Heart right ventricle (tissue), 16 donors: ENCODE data around the gene SNAPC1. TPM values are rescaled to one million over a fixed set of nuclear protein-coding genes. Genes with fewer than 3 reads are reported as not detected.

Experiments
- ATAC-seq, 8 donors: fragments of 200-7000 bp; cut with Tn5 transposase; one replicate each; pipeline ENCODE4 v1.9.1; 2020; ENCODE audit warnings: mild to moderate bottlenecking in 8 of 8, moderate library complexity in 8 of 8, moderate number of reproducible peaks in 1 of 8
- DNase-seq, 2 donors: peaks; one replicate each; pipeline ENCODE4 v3.0.0-alpha.2; 2020
- H3K27ac ChIP-seq, 10 donors: fragments of 200-600 bp; sonication (generic) in 2 of 10; one replicate each; pipeline versions ENCODE4 v1.5.0 to v1.8.0; 2020 to 2022; ENCODE audit warnings: mild to moderate bottlenecking in 3 of 10
- H3K27me3 ChIP-seq, 7 donors: fragments of 200-600 bp; one replicate each; pipeline ENCODE4 v1.8.0; 2021 to 2022; ENCODE audit warnings: mild to moderate bottlenecking in 2 of 7
- H3K36me3 ChIP-seq, 9 donors: fragments of 200-600 bp; sonication (generic) in 1 of 9; one replicate each; pipeline versions ENCODE4 v1.5.0 to v1.8.0; 2020 to 2022; ENCODE audit warnings: mild to moderate bottlenecking in 2 of 9
- H3K4me1 ChIP-seq, 9 donors: fragments of 200-600 bp; sonication (generic) in 1 of 9; one replicate each; pipeline versions ENCODE4 v1.5.0 to v1.8.0; 2020 to 2022; ENCODE audit warnings: mild to moderate bottlenecking in 4 of 9
- H3K4me3 ChIP-seq, 10 donors: fragments of 200-600 bp; sonication (generic) in 2 of 10; one replicate each; pipeline versions ENCODE4 v1.5.0 to v1.8.0; 2020 to 2022; ENCODE audit warnings: mild to moderate bottlenecking in 7 of 10, moderate library complexity in 2 of 10
- H3K9me3 ChIP-seq, 11 donors: fragments of 200-600 bp in 10 of 11; sonication (generic) in 2 of 11; one replicate each; pipeline versions ENCODE4 v1.5.0 to v1.8.0; 2013 to 2022; ENCODE audit warnings: mild to moderate bottlenecking in 2 of 11, control low read depth in 1 of 11, moderate library complexity in 1 of 11
- CTCF ChIP-seq, 9 donors: fragments of 200-600 bp; sonication (generic) in 2 of 9; IDR thresholded peaks; one replicate each; pipeline versions ENCODE4 v1.5.0 to v1.8.0; 2021 to 2022; ENCODE audit warnings: antibody characterized with exemption in 9 of 9, mild to moderate bottlenecking in 5 of 9, moderate library complexity in 1 of 9
- WGBS, 2 donors: extraction: QIAGEN DNeasy Blood & Tissue Kit; methylation state at CpG; one replicate each; pipeline ENCODE4 v1.1.7; 2013; ENCODE audit warnings: inconsistent platforms in 1 of 2; 5-methylcytosine and 5-hydroxymethylcytosine counted together
- intact Hi-C, 10 donors: fragments of 100-400 bp; cut with DNase I; formaldehyde crosslinking; loops; one replicate each; pipeline versions ENCODE4 v1.11.1 to v1.14.2; 2022
- polyA plus RNA-seq, 2 donors: library from polyadenylated mRNA; stranded (reverse); fragments of 200-250 nt; gene quantifications; one replicate each; pipeline ENCODE4 v1.2.3, GENCODE V29; 2013
- total RNA-seq, 10 donors: library from RNA; stranded (reverse); fragmentation: NEBNext Ultra II Directional in 3 of 10; extraction: Animal tissue kit (Norgen Biotek cat#: 25700) in 3 of 10; gene quantifications; one replicate each; pipeline versions ENCODE4 v1.2.1 to v1.2.4, GENCODE V29; 2021 to 2023
- donor health status: Arrhythmogenic right ventricular cardiomyopathy.
- donor health status: ischemic (EF 13 %, LVEDD 7.1; RV severe dilation, severe dysfunction).
- donor health status: healthy with polysubstance abuse.
- donor health status: DM: no; HTN: yes; CAD: no.
- donor health status: DM: no; HTN: no; CAD: no.
- donor health status: ischemic (EF 25% LVEDD 6.9; RV normal size, moderate dysfunction).
- donor health status: ischemic (EF 25% LVEDD 5.7; RV mildly dilated, moderate dysfunction).
- donor health status: healthy.
- donor health status: DM: yes; HTN: yes; CAD: no.
- donor health status: Ischemic cardiomyopathy.
- donor health status: ischemic (EF 35%, LVEDD 5.7; RV mildly dilated, moderate dysfunction).
- donor health status: nonischemic (EF 11% LVEDD 7.7; RV severe dilation, severe dysfunction).
- donor health status: DM: yes; HTN: yes; CAD: no.
- donor health status: PGD.
- donor health status: ischemic (EF 29% LVEDD 5.4; RV normal size, mild dysfunction).
- donor health status: nonischemic (EF 23%, LVEDD 6.1; RV moderate dilation, normal function).

SNAPC1 gene
- total and polyA plus RNA-seq, 12 donors: 4.2 to 11.9 (median 7.3) TPM

GRCh38 chr14:61759878-61760277 is 2.3 kb upstream of the SNAPC1 start:
- WGBS, 2 donors: 95 to 96% methylated on average over 7 of the region's 7 CpGs
- intact Hi-C loops: loop anchor here in 3 of 10 donors (5.0 to 10.0 kb wide), 2 partner anchors 63 to 295 kb away; partner anchors contain the start of gene HIF1A (in 1 of the 3)

GRCh38 chr14:61761557-61761956 is 663 bp upstream of the SNAPC1 start:
- H3K9me3 ChIP-seq: no peaks in the 10 kb centered on the region
- 49 to 57% methylated on average over 5 of the region's 5 CpGs for WGBS, 2 donors
- intact Hi-C loops: loop anchor here in 3 of 10 donors (5.0 to 10.0 kb wide), 2 partner anchors 64 to 297 kb away; partner anchors contain the start of gene HIF1A (in 1 of the 3)
- peak in 5 of 8 donors; percentile 3 to 11 (median 8) for ATAC-seq
- peaks cover 0 to 44% (median 26%) of the 10 kb centered on the region in 9 donors for H3K4me1 ChIP-seq
- peaks cover 0 to 7% (median 0%) of the 10 kb centered on the region in 9 donors for H3K36me3 ChIP-seq
- H3K4me3 ChIP-seq: peak overlapping the region in 9 of 10 donors; percentile 72 to 95 (median 85)
- no peak for TF ChIP-seq CTCF (IDR thresholded peaks at IDR 0.05)
- H3K27me3 ChIP-seq: no peaks in the 10 kb centered on the region
- peak overlapping the region; percentile 44 to 98 (median 90) for H3K27ac ChIP-seq
- no peak for DNase-seq

More at GRCh38 chr14:61759878-61760277, 2.3 kb upstream of the SNAPC1 start:
- DNase-seq (no peak), ATAC-seq (no peak)
- Histone ChIP-seq H3K4me1 (peaks cover 0 to 30% (median 18%) of the 10 kb centered on the region in 9 donors), H3K27me3 (no peaks in the 10 kb centered on the region), H3K36me3 (no peaks in the 10 kb centered on the region), H3K27ac (no peak overlapping the region), H3K9me3 (no peaks in the 10 kb centered on the region), H3K4me3 (no peak overlapping the region)
- no peak for TF ChIP-seq CTCF (IDR thresholded peaks at IDR 0.05)

GRCh38 chr14:61764342-61765122 is 2.3 kb downstream of the SNAPC1 start:
- Histone ChIP-seq H3K36me3 (peaks cover 0 to 37% (median 2%) of the 10 kb centered on the region in 9 donors), H3K27ac (peak overlapping the region in 9 of 10 donors; percentile 21 to 98 (median 92)), H3K4me1 (peaks cover 0 to 47% (median 29%) of the 10 kb centered on the region in 9 donors), H3K4me3 (peak overlapping the region in 6 of 10 donors; percentile 6 to 95 (median 84)), H3K9me3 (no peaks in the 10 kb centered on the region), H3K27me3 (no peaks in the 10 kb centered on the region)
- ATAC-seq (no peak), DNase-seq (no peak)
- TF ChIP-seq CTCF (IDR thresholded peaks at IDR 0.05): no peak
- intact Hi-C loops: loop anchor here in 3 of 10 donors (5.0 to 10.0 kb wide), 2 partner anchors 67 to 300 kb away; partner anchors contain the start of gene HIF1A (in 1 of the 3)
- WGBS, 2 donors: 81 to 83% methylated on average over 5 of the region's 5 CpGs

- Histone ChIP-seq H3K4me1 (peaks cover 0 to 47% (median 29%) of the 10 kb centered on the region in 9 donors), H3K9me3 (no peaks in the 10 kb centered on the region), H3K36me3 (peaks cover 0 to 46% (median 10%) of the 10 kb centered on the region in 9 donors), H3K4me3 (peak overlapping the region in 1 of 10 donors; percentile 6), H3K27ac (peak overlapping the region in 5 of 10 donors; percentile 16 to 98 (median 94)), H3K27me3 (no peaks in the 10 kb centered on the region)
- WGBS, 2 donors: 71 to 73% methylated on average over 15 of the region's 15 CpGs
- no peak for DNase-seq
- TF ChIP-seq CTCF (IDR thresholded peaks at IDR 0.05): no peak
- ATAC-seq: no peak
- intact Hi-C loops: loop anchor here in 3 of 10 donors (10.0 kb wide), 1 partner anchor 301 kb away; no protein-coding TSS in a partner anchor
These were observed 3.2 kb downstream of the SNAPC1 start for GRCh38 chr14:61765225-61765943.
